ENCODE data around the gene HRH1.
"Not testable (repeated sequence)": the region's sequence is repeated elsewhere in the genome, so short reads cannot be mapped to it uniquely, and the experiment has no call there.

Gene HRH1

GRCh38 chr3:11140030-11140712, 14.1 kb upstream of the HRH1 start:
- DNase-seq (ENCODE audit: low spot score) (no peak), FAIRE-seq (no peak)

GRCh38 chr3:11140713-11141104, 13.6 kb upstream of the HRH1 start:
- no peak for FAIRE-seq
- no peak for DNase-seq (ENCODE audit: low spot score)

GRCh38 chr3:11143476-11143875, 10.8 kb upstream of the HRH1 start:
- DNase-seq (ENCODE audit: low spot score) (peak; percentile 81), FAIRE-seq (peak; percentile 80)

GRCh38 chr3:11144996-11145395, 9.3 kb upstream of the HRH1 start:
- no peak for FAIRE-seq
- no peak for DNase-seq (ENCODE audit: low spot score)

- FAIRE-seq (peak; percentile 69), DNase-seq (ENCODE audit: low spot score) (peak; percentile 90)
Observed at GRCh38 chr3:11145888-11146287, 8.4 kb upstream of the HRH1 start.

- no peak for DNase-seq (ENCODE audit: low spot score)
- FAIRE-seq, result no peak
Observed at GRCh38 chr3:11146773-11147660, 7.3 kb upstream of the HRH1 start.

GRCh38 chr3:11150256-11150655, 4.0 kb upstream of the HRH1 start:
- no peak for DNase-seq (ENCODE audit: low spot score)
- no peak for FAIRE-seq

GRCh38 chr3:11152301-11152700, 2.0 kb upstream of the HRH1 start:
- FAIRE-seq, result no peak
- DNase-seq (ENCODE audit: low spot score), result no peak

- FAIRE-seq (no peak), DNase-seq (ENCODE audit: low spot score) (peak; percentile 21)
Observed at GRCh38 chr3:11154953-11155325, 646 bp downstream of the HRH1 start.

- DNase-seq (ENCODE audit: low spot score) (peak; percentile 74), FAIRE-seq (peak; percentile 28)
Observed at GRCh38 chr3:11155341-11156025, 1.2 kb downstream of the HRH1 start.

- DNase-seq (ENCODE audit: low spot score), result no peak
- FAIRE-seq, result no peak
Observed at GRCh38 chr3:11156026-11156410, 1.7 kb downstream of the HRH1 start.

- no peak for FAIRE-seq
- DNase-seq (ENCODE audit: low spot score), result no peak
Observed at GRCh38 chr3:11157421-11157820, 3.1 kb downstream of the HRH1 start.

- DNase-seq (ENCODE audit: low spot score), result no peak
- no peak for FAIRE-seq
Observed at GRCh38 chr3:11159421-11159904, 5.2 kb downstream of the HRH1 start.

GRCh38 chr3:11161666-11162065, 7.4 kb downstream of the HRH1 start:
- FAIRE-seq (no peak), DNase-seq (ENCODE audit: low spot score) (no peak)

GRCh38 chr3:11162401-11163345, 8.4 kb downstream of the HRH1 start:
- no peak for DNase-seq (ENCODE audit: low spot score)
- FAIRE-seq, result no peak

GRCh38 chr3:11164607-11165006, 10.3 kb downstream of the HRH1 start:
- DNase-seq (ENCODE audit: low spot score) (no peak), FAIRE-seq (no peak)

GRCh38 chr3:11165476-11165875, 11.2 kb downstream of the HRH1 start:
- FAIRE-seq (no peak), DNase-seq (ENCODE audit: low spot score) (no peak)

GRCh38 chr3:11166807-11167400, 12.6 kb downstream of the HRH1 start:
- DNase-seq (ENCODE audit: low spot score), result not testable (repeated sequence)

GRCh38 chr3:11167590-11167989, 13.3 kb downstream of the HRH1 start:
- no peak for DNase-seq (ENCODE audit: low spot score)
- FAIRE-seq, result no peak

More at GRCh38 chr3:11166807-11167400, 12.6 kb downstream of the HRH1 start:
- FAIRE-seq, result not testable (repeated sequence)

- FAIRE-seq (no peak), DNase-seq (ENCODE audit: low spot score) (no peak)
Observed at GRCh38 chr3:11168406-11168805, 14.1 kb downstream of the HRH1 start.
